NCI-H1930 (cell line): ENCODE results near the gene WDR17.
"Not testable (repeated sequence)": the region's sequence is repeated elsewhere in the genome, so short reads cannot be mapped to it uniquely, and the experiment has no call there.

ENCODE experiments used
- DNase-seq, 2 experiments: peaks; one replicate each; lab custom pipeline; 2025; lab: John Stamatoyannopoulos, UW

WDR17 gene

DNA sequence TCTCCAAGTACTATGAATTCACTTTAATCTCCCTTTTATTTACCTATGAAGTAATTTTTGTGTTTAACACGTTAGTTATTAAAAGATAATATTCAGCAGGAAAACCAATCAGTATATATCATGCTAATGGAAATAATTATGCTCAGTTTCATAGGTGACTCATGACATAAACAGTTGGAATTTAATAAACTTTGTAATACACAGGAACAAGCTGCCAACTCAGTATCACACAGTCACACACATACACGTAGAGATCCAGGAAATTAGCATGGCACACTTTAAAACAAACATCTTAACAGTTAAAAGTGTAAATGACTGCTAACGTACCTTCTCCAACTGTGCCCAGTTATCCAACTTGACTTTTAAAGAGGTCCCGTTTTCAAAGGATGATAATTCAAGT, 127.5 kb downstream of the WDR17 start:
- no peak for DNase-seq

GRCh38 chr4:176193938-176194337, 128.3 kb downstream of the WDR17 start:
- no peak for DNase-seq

DNA sequence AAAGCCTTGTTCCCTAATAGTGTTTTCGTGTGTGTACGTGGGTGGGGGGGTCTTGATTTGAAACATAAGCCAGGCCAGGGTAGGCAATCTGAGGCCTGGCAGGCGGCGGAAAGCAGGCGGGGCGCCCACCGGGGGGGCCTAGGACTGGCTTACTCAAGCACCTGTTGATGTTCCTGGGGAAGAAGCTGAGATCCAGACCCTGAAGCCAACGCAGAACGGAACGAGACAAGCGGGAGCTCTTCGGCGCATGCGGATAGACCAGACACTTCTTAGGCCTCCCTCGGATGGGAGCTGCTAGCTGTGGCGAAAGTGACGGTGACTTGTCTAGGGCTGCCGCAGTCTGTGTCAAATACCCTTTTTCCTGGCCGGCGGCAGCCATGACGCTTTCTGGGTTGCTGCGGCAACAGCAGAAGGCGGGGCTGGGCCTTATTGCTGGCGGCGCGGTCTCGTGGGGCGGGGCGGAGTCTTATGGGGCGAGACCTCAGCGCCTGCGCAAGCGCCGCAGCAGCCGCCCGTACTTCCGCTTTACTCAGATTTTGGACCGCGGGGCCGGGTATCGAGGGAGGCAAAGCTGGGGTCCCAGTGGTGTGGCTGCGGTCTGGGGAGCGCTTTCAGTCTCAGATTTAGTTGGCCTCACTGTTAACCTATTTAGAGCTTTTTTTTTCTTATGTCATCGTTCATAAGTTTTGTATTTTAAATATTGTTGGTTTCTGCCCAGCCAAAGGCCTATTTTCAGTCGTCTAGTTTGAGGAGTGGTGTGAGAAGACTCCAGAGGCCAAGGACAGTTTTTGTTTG, 129.7 kb downstream of the WDR17 start, which contains the start of gene SPATA4:
SPATA4 (minus strand) TSS at position 402 of the 795 bp plus-strand sequence; CDS start at position 379, 23 bp downstream.
- peak; percentile 82 to 86 for DNase-seq

- no peak for DNase-seq
Observed at GRCh38 chr4:176198316-176198903, 132.8 kb downstream of the WDR17 start.

GRCh38 chr4:176205299-176205698, 139.7 kb downstream of the WDR17 start:
- no peak for DNase-seq

- no peak for DNase-seq
Observed at GRCh38 chr4:176207839-176208238, 142.2 kb downstream of the WDR17 start.

DNA sequence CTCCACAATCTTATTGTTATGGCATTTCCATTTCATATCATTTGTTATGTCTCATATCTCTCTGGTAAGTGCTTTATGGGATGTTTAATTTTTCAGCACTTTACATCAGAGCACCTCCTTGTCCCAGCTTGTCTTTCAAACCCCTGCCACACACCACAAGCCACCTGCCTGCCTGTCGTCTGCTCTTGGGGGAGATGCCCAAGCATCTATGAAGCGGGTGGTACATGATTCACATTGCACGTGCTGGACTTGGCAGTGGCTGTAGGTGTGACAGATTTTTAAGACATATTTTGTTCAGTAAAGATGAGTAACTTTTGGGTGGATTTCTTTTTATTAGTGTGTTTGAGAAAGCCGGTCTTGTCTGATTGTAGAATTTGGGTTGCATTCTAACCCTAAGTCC, 143.9 kb downstream of the WDR17 start:
- no peak for DNase-seq

GRCh38 chr4:176210101-176210500, 144.5 kb downstream of the WDR17 start:
- no peak for DNase-seq

DNA sequence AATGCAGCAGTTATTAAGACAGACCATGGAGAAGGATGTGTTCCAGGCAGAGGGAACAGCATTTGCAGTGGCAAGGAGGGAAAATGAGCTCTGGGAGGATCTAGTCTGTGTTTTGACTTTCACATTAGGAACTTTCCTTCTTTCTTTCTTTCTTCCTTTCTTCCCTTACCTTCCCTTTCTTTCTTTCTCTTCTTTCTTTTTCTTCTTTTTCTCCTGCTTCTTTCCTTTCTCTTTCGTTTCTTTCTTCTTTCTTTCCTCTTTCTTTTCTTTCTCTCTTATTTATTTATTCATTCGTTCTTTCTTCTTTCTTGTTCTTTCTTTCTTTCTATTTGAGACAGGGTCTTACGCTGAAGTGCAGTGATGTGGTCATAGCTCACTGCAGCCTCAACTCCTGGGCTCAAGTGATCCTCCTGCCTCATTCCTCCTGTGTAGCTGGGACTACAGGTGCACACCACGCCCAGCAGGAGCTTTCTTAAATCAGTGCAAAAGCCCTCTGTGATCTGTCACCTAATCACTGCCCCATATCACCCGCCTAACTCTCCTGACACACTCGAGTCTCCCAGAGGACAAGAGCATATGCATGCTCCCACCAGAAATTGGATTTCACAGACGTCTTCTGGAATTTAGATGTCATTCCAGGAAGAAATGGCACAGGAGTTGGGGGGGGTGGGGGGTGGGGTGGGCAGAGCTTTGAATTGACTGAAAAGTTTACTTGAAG, 145.1 kb downstream of the WDR17 start:
- no peak for DNase-seq

DNA sequence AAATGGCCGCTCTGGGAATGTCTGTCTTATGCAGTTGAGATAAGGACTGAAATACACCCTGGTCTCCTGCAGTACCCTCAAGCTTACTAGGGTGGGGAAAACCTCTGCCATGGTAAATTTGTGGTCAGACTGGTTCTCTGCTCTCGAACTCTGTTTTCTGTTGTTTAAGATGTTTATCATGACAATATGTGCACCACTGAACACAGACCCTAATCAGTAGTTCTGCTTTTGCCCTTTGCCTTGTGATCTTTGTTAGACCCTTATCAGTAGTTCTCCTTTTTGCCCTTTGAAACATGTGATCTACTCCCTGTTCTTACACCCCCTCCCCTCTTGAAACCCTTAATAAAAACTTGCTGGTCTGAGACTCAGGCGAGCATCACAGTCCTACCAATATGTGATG, 146.7 kb downstream of the WDR17 start:
- not testable (repeated sequence) for DNase-seq

- no peak for DNase-seq
Observed at GRCh38 chr4:176217510-176217909, 151.9 kb downstream of the WDR17 start.

DNA sequence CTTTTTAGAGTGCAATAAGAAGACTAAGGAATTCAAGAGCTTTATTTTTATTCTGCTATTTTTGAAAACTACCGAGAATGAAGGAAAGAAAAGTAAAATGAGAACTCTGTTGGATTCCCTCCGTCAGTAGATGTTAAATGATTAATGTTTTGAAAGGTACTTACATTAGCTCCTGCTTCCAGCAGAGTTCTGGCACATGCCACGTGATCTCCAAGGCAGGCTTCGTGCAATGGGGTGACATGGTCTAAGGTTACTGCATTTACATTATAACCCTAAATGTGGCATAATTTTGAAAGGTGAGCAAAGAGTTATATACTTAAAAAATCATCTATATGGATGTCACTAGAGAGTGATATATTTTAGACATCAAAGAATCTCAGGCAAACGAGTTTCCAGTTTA, 156.5 kb downstream of the WDR17 start:
- DNase-seq, result no peak

DNA sequence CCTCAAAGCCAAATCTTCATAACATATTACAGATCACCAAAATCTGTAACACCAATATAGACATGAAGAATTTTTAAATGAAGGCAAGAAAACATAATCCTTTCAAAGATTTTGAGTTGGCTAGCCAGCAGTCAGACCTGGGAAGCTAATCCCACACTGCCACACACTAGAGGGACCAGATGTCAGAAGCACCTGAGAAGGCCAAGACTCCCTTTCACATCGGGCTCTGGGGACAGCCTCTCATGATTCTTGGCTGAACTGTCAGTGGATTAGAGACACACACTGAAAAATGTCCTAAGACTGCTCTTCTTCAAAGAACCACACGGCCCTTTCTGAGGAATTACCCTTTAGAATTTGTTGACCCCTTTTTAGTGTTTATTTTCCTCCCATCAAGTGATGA, 157.9 kb downstream of the WDR17 start:
- DNase-seq, result no peak

GRCh38 chr4:176226736-176227135, 161.1 kb downstream of the WDR17 start:
- DNase-seq, result no peak

GRCh38 chr4:176229645-176230044, 164.0 kb downstream of the WDR17 start:
- DNase-seq, result no peak
